IMR-90 (cell line): Measurements from ENCODE around the gene EEF1G. TPM values are rescaled to one million over a fixed set of nuclear protein-coding genes. Genes with fewer than 3 reads are reported as not detected.

ENCODE experiments used
- ATAC-seq: fragments of 200-7000 bp; cut with Tn5 transposase; 2 replicates; pipeline ENCODE4 v1.9.1; 2020; ENCODE audit warnings: low read depth, mild to moderate bottlenecking, moderate library complexity
- BruUV-seq: library from RNA; stranded (reverse); fragments of 400-500 nt; replicated peaks from 2 replicates; lab custom pipeline; 2021; lab: Mats Ljungman, UMichigan
- CTCF ChIA-PET: fragments of 300-600 bp; formaldehyde crosslinking; extraction: SDS; loops from one replicate; lab custom pipeline; 2021; ENCODE audit warnings: antibody characterized with exemption; lab: Yijun Ruan, JAX
- POLR2A ChIA-PET: fragments of 300-600 bp; sonication (Branson Sonifier 250); formaldehyde crosslinking; loops from one replicate; lab custom pipeline; 2022; ENCODE audit warnings: antibody characterized with exemption; ENCODE audit not compliant: unreplicated experiment; lab: Charles Lee
- DNase-seq: peaks from one replicate; pipeline ENCODE4 v3.0.0; 2013
- H2AFZ ChIP-seq: replicated peaks from 2 replicates; pipeline ENCODE3; 2013; ENCODE audit warnings: low read length, mild to moderate bottlenecking; ENCODE audit not compliant: poor library complexity
- H2AK5ac ChIP-seq: 2 replicates; pipeline ENCODE4 v1.6.1; 2013; ENCODE audit warnings: low read depth, low read length, inconsistent platforms
- H2AK9ac ChIP-seq: replicated peaks from 2 replicates; pipeline ENCODE3; 2013; ENCODE audit warnings: mild to moderate bottlenecking, low read depth, low read length, moderate library complexity; ENCODE audit not compliant: poor library complexity
- H2BK120ac ChIP-seq: 2 replicates; pipeline ENCODE4 v1.6.1; 2013; ENCODE audit warnings: low read depth, low read length, inconsistent platforms
- H2BK15ac ChIP-seq: 3 replicates; pipeline ENCODE4 v1.6.1; 2013; ENCODE audit warnings: low read depth, low read length, inconsistent platforms
- H2BK20ac ChIP-seq: 2 replicates; pipeline ENCODE4 v1.6.1; 2013; ENCODE audit warnings: low read depth, mild to moderate bottlenecking, inconsistent platforms, low read length, moderate library complexity
- H2BK5ac ChIP-seq: 2 replicates; pipeline ENCODE4 v1.6.1; 2013; ENCODE audit warnings: mild to moderate bottlenecking, low read depth, low read length, inconsistent platforms; ENCODE audit not compliant: poor library complexity, severe bottlenecking
- H3K14ac ChIP-seq: replicated peaks from 2 replicates; pipeline ENCODE4 v1.6.1; 2013; ENCODE audit warnings: low read depth, low read length, inconsistent platforms
- H3K18ac ChIP-seq: 2 replicates; pipeline ENCODE4 v1.6.1; 2013; ENCODE audit warnings: low read depth, low read length, control low read depth
- H3K23ac ChIP-seq: 2 replicates; pipeline ENCODE4 v1.6.1; 2013; ENCODE audit warnings: low read depth, low read length, inconsistent platforms
- H3K27ac ChIP-seq: 2 replicates; pipeline ENCODE4 v1.5.1; 2013; ENCODE audit warnings: mild to moderate bottlenecking, control low read depth, low read length; ENCODE audit not compliant: insufficient read depth
- H3K27me3 ChIP-seq: 2 replicates; pipeline ENCODE4 v1.6.1; 2013; ENCODE audit warnings: low read length; ENCODE audit not compliant: control insufficient read depth, insufficient read depth
- H3K36me3 ChIP-seq: 2 replicates; pipeline ENCODE4 v1.6.1; 2013; ENCODE audit warnings: low read length, mixed read lengths; ENCODE audit not compliant: control insufficient read depth, insufficient read depth
- H3K4ac ChIP-seq: 2 replicates; pipeline ENCODE4 v1.6.1; 2013; ENCODE audit warnings: low read depth, low read length, inconsistent platforms
- H3K4me1 ChIP-seq: 2 replicates; pipeline ENCODE4 v1.6.1; 2013; ENCODE audit warnings: low read length, mixed read lengths; ENCODE audit not compliant: control insufficient read depth, insufficient read depth
- H3K4me2 ChIP-seq: 2 replicates; pipeline ENCODE4 v1.6.1; 2013; ENCODE audit warnings: low read depth, mild to moderate bottlenecking, control low read depth, low read length, moderate library complexity
- H3K4me3 ChIP-seq: 2 replicates; pipeline ENCODE4 v1.5.1; 2013; ENCODE audit warnings: low read depth, mild to moderate bottlenecking, control low read depth, low read length, moderate library complexity; ENCODE audit not compliant: insufficient read depth
- H3K56ac ChIP-seq: 2 replicates; pipeline ENCODE4 v1.6.1; 2013; ENCODE audit warnings: low read length, inconsistent platforms; ENCODE audit not compliant: insufficient read depth; ENCODE audit errors: extremely low read depth
- H3K79me1 ChIP-seq, 2 experiments: 2 replicates each; pipeline ENCODE4 v1.6.1; 2013; ENCODE audit warnings: low read length in 2 of 2, inconsistent platforms in 1 of 2, low read depth in 1 of 2
- H3K9ac ChIP-seq: 2 replicates; pipeline ENCODE4 v1.6.1; 2013; ENCODE audit warnings: low read depth, low read length, control low read depth
- H3K9me1 ChIP-seq: 2 replicates; pipeline ENCODE4 v1.6.1; 2013; ENCODE audit warnings: low read length, inconsistent platforms; ENCODE audit not compliant: insufficient read depth
- H3K9me3 ChIP-seq: 2 replicates; pipeline ENCODE4 v1.6.1; 2013; ENCODE audit warnings: low read length; ENCODE audit not compliant: control insufficient read depth, insufficient read depth
- H4K20me1 ChIP-seq: 2 replicates; pipeline ENCODE4 v1.6.1; 2013; ENCODE audit warnings: low read length, inconsistent platforms; ENCODE audit not compliant: insufficient read depth
- H4K5ac ChIP-seq: 2 replicates; pipeline ENCODE4 v1.6.1; 2013; ENCODE audit warnings: mild to moderate bottlenecking, low read depth, low read length, control low read depth
- H4K8ac ChIP-seq, 2 experiments: 2 replicates each; pipeline ENCODE4 v1.6.1; 2013; ENCODE audit warnings: low read depth in 2 of 2, low read length in 2 of 2, control low read depth in 1 of 2, inconsistent platforms in 1 of 2
- H4K91ac ChIP-seq: 2 replicates; pipeline ENCODE4 v1.6.1; 2013; ENCODE audit warnings: low read depth, low read length, inconsistent platforms; ENCODE audit not compliant: insufficient read depth
- BHLHE40 ChIP-seq: fragments of 150-350 bp; IDR thresholded peaks from 2 replicates; pipeline ENCODE4 v1.6.1; 2016; ENCODE audit warnings: mild to moderate bottlenecking, low read depth, low read length
- CEBPB ChIP-seq: IDR thresholded peaks from 2 replicates; pipeline ENCODE4 v1.6.1; 2012; ENCODE audit warnings: low read depth, low read length, improper control_type of control experiment
- CHD1 ChIP-seq: IDR thresholded peaks from 2 replicates; pipeline ENCODE4 v1.6.1; 2012; ENCODE audit warnings: low read depth, low read length, improper control_type of control experiment
- CTCF ChIP-seq: conservative IDR thresholded peaks from 2 replicates; pipeline ENCODE4 v1.5.1; 2012; ENCODE audit warnings: mild to moderate bottlenecking, low read depth, low read length, improper control_type of control experiment
- FOS ChIP-seq: fragments of 150-350 bp; IDR thresholded peaks from 2 replicates; pipeline ENCODE4 v1.6.1; 2016; ENCODE audit warnings: low read depth, low read length
- MAFK ChIP-seq: IDR thresholded peaks from 2 replicates; pipeline ENCODE4 v1.6.1; 2012; ENCODE audit warnings: low read depth, low read length, improper control_type of control experiment
- MAZ ChIP-seq: IDR thresholded peaks from 2 replicates; pipeline ENCODE4 v1.6.1; 2012; ENCODE audit warnings: low read depth, mild to moderate bottlenecking, low read length, improper control_type of control experiment, moderate library complexity, borderline replicate concordance
- MXI1 ChIP-seq: IDR thresholded peaks from 2 replicates; pipeline ENCODE4 v1.6.1; 2012; ENCODE audit warnings: low read depth, mild to moderate bottlenecking, low read length, moderate library complexity, borderline replicate concordance
- NFE2L2 ChIP-seq: fragments of 150-350 bp; IDR thresholded peaks from 2 replicates; pipeline ENCODE4 v1.6.1; 2016; ENCODE audit warnings: low read depth, mild to moderate bottlenecking, low read length
- POLR2A ChIP-seq: IDR thresholded peaks from 2 replicates; pipeline ENCODE4 v1.6.1; 2012; ENCODE audit warnings: mild to moderate bottlenecking, low read depth, low read length
- RAD21 ChIP-seq: IDR thresholded peaks from 2 replicates; pipeline ENCODE4 v1.6.1; 2012; ENCODE audit warnings: low read length, improper control_type of control experiment
- RCOR1 ChIP-seq: IDR thresholded peaks from 2 replicates; pipeline ENCODE4 v1.6.1; 2012; ENCODE audit warnings: mild to moderate bottlenecking, low read length, improper control_type of control experiment; ENCODE audit not compliant: insufficient replicate concordance
- RFX5 ChIP-seq: IDR thresholded peaks from 2 replicates; pipeline ENCODE4 v1.8.0; 2012; ENCODE audit warnings: low read depth, mild to moderate bottlenecking, low read length, moderate library complexity
- SMC3 ChIP-seq: fragments of 150-350 bp; IDR thresholded peaks from 2 replicates; pipeline ENCODE4 v1.6.1; 2016; ENCODE audit warnings: low read depth, mild to moderate bottlenecking, antibody characterized with exemption, low read length, moderate library complexity
- USF2 ChIP-seq: fragments of 150-350 bp; IDR thresholded peaks from 2 replicates; pipeline ENCODE4 v1.6.1; 2017; ENCODE audit warnings: mild to moderate bottlenecking, antibody characterized with exemption, low read length, low read depth
- WGBS, 2 experiments: methylation state at CpG; one replicate each; pipeline versions ENCODE4 v1.1.5 to v1.1.7; 2013; ENCODE audit warnings: missing lambda C conversion rate in 2 of 2; ENCODE audit not compliant: insufficient read length in 1 of 2; ENCODE audit errors: extremely low coverage in 2 of 2; 5-methylcytosine and 5-hydroxymethylcytosine counted together
- dilution Hi-C: fragments of 300-500 bp; cut with HindIII; formaldehyde crosslinking; loops from one replicate; pipeline ENCODE4 v1.14.3; 2018; ENCODE audit warnings: low sequenced_read_pairs; ENCODE audit not compliant: unreplicated experiment
- in situ Hi-C: fragments of 300-500 bp; cut with MboI; formaldehyde crosslinking; loops from 3 replicates; pipeline ENCODE4 v1.14.3; 2019; ENCODE audit warnings: low sequenced_read_pairs, inconsistent platforms, mixed read lengths
- intact Hi-C: fragments of 100-400 bp; cut with micrococcal nuclease; formaldehyde crosslinking; loops from 2 replicates; pipeline ENCODE4 v1.10.0; 2022
- polyA plus RNA-seq, 3 experiments: library from polyadenylated mRNA; depleted of rRNA; stranded (reverse); fragments of >200 nt; gene quantifications; 2 replicates each; pipeline ENCODE4 v1.2.3, GENCODE V29; 2012; ENCODE audit warnings: low replicate concordance in 1 of 3
- total RNA-seq: library from RNA; depleted of rRNA; stranded (reverse); fragments of >200 nt; gene quantifications from 2 replicates; pipeline ENCODE4 v1.2.3, GENCODE V29; 2012

EEF1G gene
- total and polyA plus RNA-seq, 2 of the 4 experiments (the other 2 are of a cell fraction), result 1,684 to 1,857 TPM

- DNase-seq (no peak), ATAC-seq (no peak; the same call in 1 of the 2 replicates)
- in situ Hi-C loops (no loop called here), dilution Hi-C loops (no loop called here), intact Hi-C loops (loop anchor here (10.0 kb wide), 1 partner anchor 103 kb away; no protein-coding TSS in a partner anchor)
- Histone ChIP-seq H4K8ac (peak overlapping the region; percentile 52 to 63; a peak in 3 of 4 replicates), H3K18ac (no peak overlapping the region), H3K4me3 (peak overlapping the region; percentile 43), H2AFZ (peak overlapping the region; percentile 96), H4K91ac (peak overlapping the region; percentile 42; the same call in 1 of the 2 replicates), H2BK5ac (peak overlapping the region; percentile 11), H3K56ac (peak overlapping the region; percentile 16; the same call in 1 of the 2 replicates), H3K9me3 (no peaks in the 10 kb centered on the region), H3K23ac (peak overlapping the region; percentile 24), H2AK5ac (peak overlapping the region; percentile 53), H3K4me1 (peaks cover 6% of the 10 kb centered on the region), H2BK15ac (no peak overlapping the region), H2BK20ac (no peak overlapping the region), H3K79me1 (peaks cover 18 to 45% of the 10 kb centered on the region in 2 experiments), H2AK9ac (peak overlapping the region; percentile 89), H3K4me2 (peak overlapping the region; percentile 57), H4K20me1 (peaks cover 5% of the 10 kb centered on the region; the same call in 1 of the 2 replicates), H4K5ac (peak overlapping the region; percentile 4; the same call in 1 of the 2 replicates), H3K4ac (peak overlapping the region; percentile 37), H3K14ac (peak overlapping the region; percentile 8; the same call in 1 of the 2 replicates), H3K36me3 (peaks cover 41% of the 10 kb centered on the region), H3K9me1 (0 out of 2 replicates have a peak, but pooled peaks cover 4% of the 10 kb centered on the region), H3K9ac (peak overlapping the region; percentile 43), H2BK120ac (no peak overlapping the region), H3K27ac (peak overlapping the region; percentile 44), H3K27me3 (no peaks in the 10 kb centered on the region)
- TF ChIP-seq FOS (no peak), MAZ (no peak), RAD21 (no peak), MAFK (no peak), POLR2A (no peak), CTCF (no peak), USF2 (no peak), RCOR1 (no peak), CEBPB (no peak), RFX5 (no peak), SMC3 (no peak), NFE2L2 (no peak), MXI1 (no peak), BHLHE40 (no peak), CHD1 (no peak)
- no TSS peak for BruUV-seq
- WGBS, 2 experiments, result 2% methylated on average over 6 of the region's 17 CpGs; no CpG with 5 or more reads in 1 of the 2 experiments
- ChIA-PET CTCF (interaction anchor here (0.6 to 1.9 kb wide), 6 partner anchors 19 to 167 kb away, joined by 3 to 5 read pairs (median 4); partner anchors contain the start of genes B3GAT3, EML3 and ROM1), POLR2A (interaction anchor here (0.5 to 2.2 kb wide), 8 partner anchors 9 to 206 kb away, joined by 3 to 15 read pairs (median 5); partner anchors contain the start of genes B3GAT3, EEF1G and MTA2)
These were observed 18.6 kb upstream of the EEF1G start for GRCh38 chr11:62592146-62592815.
